DMS153 (cell line): ENCODE measurements around the gene PLA2G4D.
A peak's percentile ranks its signal among the peaks of the same experiment; 100 is the strongest.

ENCODE experiments used
- DNase-seq: peaks from one replicate; lab custom pipeline; 2025; lab: John Stamatoyannopoulos, UW

Gene PLA2G4D

DNA sequence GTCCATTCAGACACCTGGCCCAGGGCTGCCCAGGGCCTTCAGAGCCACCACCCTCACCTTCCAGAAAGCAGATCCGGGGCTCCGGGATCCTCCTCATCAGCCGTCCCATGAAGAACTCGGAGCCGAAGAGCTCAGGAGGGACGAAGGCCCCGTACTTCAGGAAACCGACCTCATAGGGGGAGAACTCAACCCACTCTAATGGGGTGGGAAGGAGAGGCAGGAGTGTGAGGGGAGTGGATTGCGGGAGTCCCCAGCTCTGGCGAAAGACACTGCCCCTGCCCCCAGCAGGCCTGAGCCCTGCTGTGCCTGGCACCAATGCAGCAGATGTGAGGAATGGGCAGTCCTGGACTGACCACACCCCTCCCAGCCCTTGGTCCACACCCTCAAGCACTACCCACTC is 22.6 kb downstream of the PLA2G4D start:
- DNase-seq: no peak

DNA sequence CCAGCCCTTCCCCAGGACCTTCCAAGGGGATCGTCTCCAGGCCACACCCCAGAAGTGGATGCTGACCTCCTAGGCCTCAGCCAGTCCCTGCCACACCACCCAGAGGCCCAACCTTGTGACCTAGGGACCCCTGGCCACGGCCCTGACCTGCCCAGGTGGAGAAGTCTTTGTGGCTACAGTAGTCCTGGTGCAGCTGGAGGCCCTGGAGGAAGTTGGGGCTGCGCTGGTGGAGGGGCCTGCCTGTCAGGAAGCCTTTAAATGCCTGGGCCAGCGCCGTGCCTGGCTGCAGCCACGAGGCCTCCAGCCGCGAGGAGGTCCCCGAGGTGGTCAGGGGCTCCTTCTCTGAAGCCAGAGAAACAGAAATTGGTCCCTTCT is 23.4 kb downstream of the PLA2G4D start:
- no peak for DNase-seq

GRCh38 chr15:42070279-42070975 is 23.9 kb downstream of the PLA2G4D start:
- no peak for DNase-seq

GRCh38 chr15:42069496-42070278 is 24.7 kb downstream of the PLA2G4D start:
- DNase-seq: no peak

DNA sequence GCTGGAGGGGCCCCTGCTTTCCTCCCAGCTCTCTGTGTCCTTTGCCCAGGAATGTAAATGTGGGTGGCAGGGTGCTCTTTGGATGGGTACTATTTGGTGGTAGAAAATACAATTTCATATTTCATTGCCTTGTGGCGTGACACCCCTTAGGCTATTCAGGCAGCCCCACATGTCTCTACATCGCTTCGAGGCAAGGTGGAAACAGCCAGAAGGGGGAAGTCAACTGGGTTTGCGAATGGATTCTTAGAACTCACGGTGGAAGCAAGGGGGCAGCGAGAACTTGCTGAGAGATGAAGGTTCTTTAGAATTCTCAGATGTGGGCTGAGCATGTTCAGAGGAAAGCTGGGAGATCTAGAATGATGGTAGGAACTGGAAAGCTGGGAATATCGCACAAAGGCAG is 25.3 kb downstream of the PLA2G4D start:
- no peak for DNase-seq

- no peak for DNase-seq
These were observed 25.8 kb downstream of the PLA2G4D start for GRCh38 chr15:42068601-42069000.

- DNase-seq: no peak
These were observed 27.5 kb downstream of the PLA2G4D start for GRCh38 chr15:42066764-42067415.

- DNase-seq: no peak
These were observed 28.9 kb downstream of the PLA2G4D start for GRCh38 chr15:42065468-42065867.

GRCh38 chr15:42065033-42065432 is 29.3 kb downstream of the PLA2G4D start:
- DNase-seq: no peak

- no peak for DNase-seq
These were observed 30.1 kb downstream of the PLA2G4D start for GRCh38 chr15:42064271-42064670.

- no peak for DNase-seq
These were observed 31.1 kb downstream of the PLA2G4D start for GRCh38 chr15:42063122-42063848.

- no peak for DNase-seq
These were observed 32.0 kb downstream of the PLA2G4D start for GRCh38 chr15:42062284-42062806.

GRCh38 chr15:42060797-42061196 is 33.6 kb downstream of the PLA2G4D start:
- DNase-seq: no peak

- DNase-seq: no peak
These were observed 33.9 kb downstream of the PLA2G4D start for GRCh38 chr15:42060477-42060763.

DNA sequence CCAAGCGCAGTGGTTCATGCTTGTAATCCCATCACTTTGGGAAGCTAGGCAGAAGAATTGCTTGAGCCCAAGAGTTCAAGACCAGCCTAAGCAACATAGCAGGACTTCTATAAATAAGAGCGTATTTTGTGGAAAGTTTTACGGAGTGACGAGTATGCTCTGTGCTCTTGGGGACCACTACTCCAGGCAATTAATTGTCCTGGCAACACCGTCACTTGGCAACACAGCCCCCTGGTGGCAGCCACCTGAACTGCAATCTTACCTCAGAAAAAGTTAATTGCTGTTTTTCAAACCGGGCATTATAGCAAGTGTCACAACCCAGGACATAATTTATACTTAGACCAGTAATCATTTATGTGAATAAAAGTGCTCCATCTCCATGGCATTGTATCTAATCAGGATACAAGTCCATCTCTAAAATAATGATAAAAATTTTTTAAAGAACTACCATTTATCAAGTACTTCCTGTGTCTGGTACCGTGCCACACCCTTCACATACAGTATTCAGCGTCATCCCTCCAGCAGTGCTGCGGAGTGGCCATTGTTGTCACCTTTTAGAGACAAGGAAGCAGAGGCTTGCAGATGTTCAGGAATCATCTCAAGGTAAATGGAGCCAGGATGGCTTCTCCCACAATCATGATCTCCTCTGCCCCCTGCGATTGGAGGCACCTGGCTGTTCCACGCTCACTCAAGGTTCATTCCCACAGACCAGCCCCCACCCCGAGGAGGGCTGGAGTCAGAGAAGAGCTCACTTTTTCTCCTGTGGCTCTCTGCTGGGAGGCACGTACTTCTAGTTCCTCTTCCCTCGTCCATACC is 34.5 kb downstream of the PLA2G4D start:
- peak; percentile 24 for DNase-seq

GRCh38 chr15:42058791-42059190 is 35.6 kb downstream of the PLA2G4D start:
- DNase-seq: no peak

- no peak for DNase-seq
These were observed 36.3 kb downstream of the PLA2G4D start for GRCh38 chr15:42057799-42058646.

GRCh38 chr15:42056934-42057798 is 37.2 kb downstream of the PLA2G4D start:
- peak; percentile 73 for DNase-seq

GRCh38 chr15:42053914-42054313 is 40.4 kb downstream of the PLA2G4D start:
- DNase-seq: no peak

- DNase-seq: no peak
These were observed 41.4 kb downstream of the PLA2G4D start for GRCh38 chr15:42053010-42053409.
